IgD-negative memory B cell (primary cell): ENCODE data around the gene KCNJ4. TPM values are rescaled to one million over a fixed set of nuclear protein-coding genes. Genes with fewer than 3 reads are reported as not detected.
A peak's percentile ranks its signal among the peaks of the same experiment; 100 is the strongest.
"Not testable (repeated sequence)": the region's sequence is repeated elsewhere in the genome, so short reads cannot be mapped to it uniquely, and the experiment has no call there.

Experiments used
- H3K27ac Mint-ChIP-seq, 3 donors: one replicate each; pipeline ENCODE4 v1.8.0; 2020 to 2022; ENCODE audit warnings: mild to moderate bottlenecking in 3 of 3, mixed read lengths in 3 of 3, moderate library complexity in 1 of 3
- H3K27me3 Mint-ChIP-seq: one replicate; pipeline ENCODE4 v1.8.0; 2021; ENCODE audit warnings: mixed read lengths
- H3K36me3 Mint-ChIP-seq: one replicate; pipeline ENCODE4 v1.8.0; 2020; ENCODE audit warnings: mild to moderate bottlenecking, mixed read lengths
- H3K4me1 Mint-ChIP-seq, 3 donors: one replicate each; pipeline ENCODE4 v1.8.0; 2020 to 2022; ENCODE audit warnings: mixed read lengths in 3 of 3, mild to moderate bottlenecking in 1 of 3
- H3K4me3 Mint-ChIP-seq, 4 donors: one replicate each; pipeline ENCODE4 v1.8.0; 2020 to 2022; ENCODE audit warnings: mild to moderate bottlenecking in 4 of 4, mixed read lengths in 4 of 4, moderate library complexity in 3 of 4
- H3K9me3 Mint-ChIP-seq, 3 donors: one replicate each; pipeline ENCODE4 v1.8.0; 2020 to 2021; ENCODE audit warnings: mixed read lengths in 3 of 3, mild to moderate bottlenecking in 1 of 3
- polyA plus RNA-seq: library from polyadenylated mRNA; unstranded; fragments of 300-500 nt; fragmentation: Illumina TruSeq; gene quantifications from one replicate; pipeline ENCODE4 v1.2.3, GENCODE V29; 2021

KCNJ4 gene
- polyA plus RNA-seq, 1 donor from 2014 or later, result not detected

- H3K4me3 Mint-ChIP-seq, result peak overlapping the region in 1 of 4 donors; percentile 78
- H3K27ac Mint-ChIP-seq, result no peak overlapping the region
- H3K9me3 Mint-ChIP-seq, result no peaks in the 10 kb centered on the region
- H3K36me3 Mint-ChIP-seq, result no peaks in the 10 kb centered on the region
- H3K4me1 Mint-ChIP-seq, result peaks cover 0 to 4% (median 3%) of the 10 kb centered on the region in 3 donors
- H3K27me3 Mint-ChIP-seq, result peaks cover 4% of the 10 kb centered on the region
Observed at GRCh38 chr22:38412435-38413084, 42.4 kb downstream of the KCNJ4 start.

GRCh38 chr22:38411016-38411415 is 44.0 kb downstream of the KCNJ4 start:
- peaks cover 5% of the 10 kb centered on the region for H3K27me3 Mint-ChIP-seq
- no peak overlapping the region for H3K4me3 Mint-ChIP-seq
- H3K36me3 Mint-ChIP-seq, result no peaks in the 10 kb centered on the region
- H3K4me1 Mint-ChIP-seq, result peaks cover 0 to 4% (median 3%) of the 10 kb centered on the region in 3 donors
- no peak overlapping the region for H3K27ac Mint-ChIP-seq
- no peaks in the 10 kb centered on the region for H3K9me3 Mint-ChIP-seq

GRCh38 chr22:38409916-38410315 is 45.1 kb downstream of the KCNJ4 start:
- H3K27me3 Mint-ChIP-seq, H3K4me1 Mint-ChIP-seq, H3K36me3 Mint-ChIP-seq, H3K27ac Mint-ChIP-seq, H3K9me3 Mint-ChIP-seq, H3K4me3 Mint-ChIP-seq: not testable (repeated sequence)

GRCh38 chr22:38406617-38407016 is 48.4 kb downstream of the KCNJ4 start:
- H3K36me3 Mint-ChIP-seq, result no peaks in the 10 kb centered on the region
- H3K27ac Mint-ChIP-seq, result no peak overlapping the region
- peaks cover 2% of the 10 kb centered on the region for H3K27me3 Mint-ChIP-seq
- H3K4me1 Mint-ChIP-seq, result peaks cover 0 to 2% (median 0%) of the 10 kb centered on the region in 3 donors
- H3K4me3 Mint-ChIP-seq, result no peak overlapping the region
- no peaks in the 10 kb centered on the region for H3K9me3 Mint-ChIP-seq

GRCh38 chr22:38404419-38404818 is 50.6 kb downstream of the KCNJ4 start:
- no peaks in the 10 kb centered on the region for H3K36me3 Mint-ChIP-seq
- peaks cover 0 to 5% (median 4%) of the 10 kb centered on the region in 3 donors for H3K4me1 Mint-ChIP-seq
- no peak overlapping the region for H3K27ac Mint-ChIP-seq
- H3K4me3 Mint-ChIP-seq, result peak overlapping the region in 1 of 4 donors; percentile 47
- H3K27me3 Mint-ChIP-seq, result peaks cover 2% of the 10 kb centered on the region
- H3K9me3 Mint-ChIP-seq, result no peaks in the 10 kb centered on the region

- Mint-ChIP-seq H3K4me3 (peak overlapping the region in 2 of 4 donors; percentile 12 to 39), H3K9me3 (no peaks in the 10 kb centered on the region), H3K27me3 (peaks cover 2% of the 10 kb centered on the region), H3K4me1 (peaks cover 0 to 5% (median 4%) of the 10 kb centered on the region in 3 donors), H3K27ac (peak overlapping the region in 1 of 3 donors; percentile 52), H3K36me3 (no peaks in the 10 kb centered on the region)
Observed at GRCh38 chr22:38403812-38404211, 51.2 kb downstream of the KCNJ4 start.

- no peaks in the 10 kb centered on the region for H3K27me3 Mint-ChIP-seq
- no peaks in the 10 kb centered on the region for H3K36me3 Mint-ChIP-seq
- H3K27ac Mint-ChIP-seq, result no peak overlapping the region
- peak overlapping the region in 1 of 4 donors; percentile 39 for H3K4me3 Mint-ChIP-seq
- H3K9me3 Mint-ChIP-seq, result no peaks in the 10 kb centered on the region
- peaks cover 0 to 5% (median 4%) of the 10 kb centered on the region in 3 donors for H3K4me1 Mint-ChIP-seq
Observed at GRCh38 chr22:38402204-38402603, 52.8 kb downstream of the KCNJ4 start.

- Mint-ChIP-seq H3K27me3 (no peaks in the 10 kb centered on the region), H3K27ac (peak overlapping the region in 1 of 3 donors; percentile 82), H3K4me3 (peak overlapping the region in 2 of 4 donors; percentile 73 to 84), H3K4me1 (peaks cover 1 to 6% (median 4%) of the 10 kb centered on the region in 3 donors), H3K9me3 (no peaks in the 10 kb centered on the region), H3K36me3 (no peaks in the 10 kb centered on the region)
Observed at GRCh38 chr22:38401336-38402084, 53.5 kb downstream of the KCNJ4 start.

- H3K27me3 Mint-ChIP-seq, H3K9me3 Mint-ChIP-seq, H3K36me3 Mint-ChIP-seq: not testable (repeated sequence)
- Mint-ChIP-seq H3K27ac (peak overlapping the region in 1 of 3 donors; percentile 82), H3K4me1 (peaks cover 8 to 16% (median 12%) of the 10 kb centered on the region in 3 donors), H3K4me3 (peak overlapping the region in 1 of 4 donors; percentile 99)
Observed at GRCh38 chr22:38400256-38400655, 54.7 kb downstream of the KCNJ4 start.

- peak overlapping the region; percentile 59 to 97 (median 83) for H3K27ac Mint-ChIP-seq
- H3K4me1 Mint-ChIP-seq, result peaks cover 13 to 27% (median 23%) of the 10 kb centered on the region in 3 donors
Observed at GRCh38 chr22:38398609-38399461, 56.2 kb downstream of the KCNJ4 start.

GRCh38 chr22:38398181-38398608 is 56.8 kb downstream of the KCNJ4 start:
- Mint-ChIP-seq H3K27ac (peak overlapping the region; percentile 83 to 97 (median 94)), H3K4me1 (peaks cover 18 to 34% (median 27%) of the 10 kb centered on the region in 3 donors), H3K4me3 (peak overlapping the region; percentile 91 to 99 (median 94))
- not testable (repeated sequence) for H3K36me3 Mint-ChIP-seq, H3K9me3 Mint-ChIP-seq, H3K27me3 Mint-ChIP-seq

More at GRCh38 chr22:38398609-38399461, 56.2 kb downstream of the KCNJ4 start:
- Mint-ChIP-seq H3K9me3 (no peaks in the 10 kb centered on the region), H3K27me3 (no peaks in the 10 kb centered on the region), H3K4me3 (peak overlapping the region; percentile 91 to 99 (median 94)), H3K36me3 (no peaks in the 10 kb centered on the region)

- Mint-ChIP-seq H3K27ac (peak overlapping the region; percentile 94 to 97 (median 95)), H3K36me3 (no peaks in the 10 kb centered on the region), H3K4me1 (peaks cover 25 to 41% (median 30%) of the 10 kb centered on the region in 3 donors)
Observed at GRCh38 chr22:38397189-38398085, 57.6 kb downstream of the KCNJ4 start.

GRCh38 chr22:38396440-38397069 is 58.4 kb downstream of the KCNJ4 start:
- Mint-ChIP-seq H3K4me3 (peak overlapping the region; percentile 91 to 99 (median 96)), H3K4me1 (peaks cover 27 to 43% (median 33%) of the 10 kb centered on the region in 3 donors), H3K27ac (peak overlapping the region; percentile 94 to 97 (median 95))
- H3K27me3 Mint-ChIP-seq, H3K9me3 Mint-ChIP-seq, H3K36me3 Mint-ChIP-seq: not testable (repeated sequence)

More at GRCh38 chr22:38397189-38398085, 57.6 kb downstream of the KCNJ4 start:
- Mint-ChIP-seq H3K4me3 (peak overlapping the region; percentile 91 to 99 (median 96)), H3K9me3 (no peaks in the 10 kb centered on the region), H3K27me3 (no peaks in the 10 kb centered on the region)
